SU-DHL-6 (cell line): ENCODE measurements around the gene ZNF345.

Source experiments
- H2AFZ ChIP-seq: fragments of 200-600 bp; sonication (generic); 2 replicates; pipeline ENCODE4 v1.6.1; 2014; ENCODE audit warnings: low read depth, mild to moderate bottlenecking, moderate library complexity, mixed read lengths, antibody characterized with exemption, low read length; ENCODE audit not compliant: severe bottlenecking
- H3F3A ChIP-seq: fragments of 200-600 bp; shearing (Covaris generic); 2 replicates; pipeline ENCODE4 v1.6.0; 2016; ENCODE audit warnings: antibody characterized with exemption, mild to moderate bottlenecking; ENCODE audit not compliant: insufficient read depth
- H3K27ac ChIP-seq: fragments of 200-600 bp; sonication (generic); 2 replicates; pipeline ENCODE4 v1.5.1; 2016; ENCODE audit warnings: low read depth, mild to moderate bottlenecking, low read length, moderate library complexity, mixed read lengths
- H3K27me3 ChIP-seq: fragments of 200-600 bp; sonication (generic), shearing (Covaris generic); 2 replicates; pipeline ENCODE4 v1.6.0; 2014; ENCODE audit warnings: mild to moderate bottlenecking, low read length
- H3K36me3 ChIP-seq: fragments of 200-600 bp; sonication (generic); 2 replicates; pipeline ENCODE4 v1.6.1; 2014; ENCODE audit warnings: mild to moderate bottlenecking, low read length, mixed read lengths
- H3K4me2 ChIP-seq: fragments of 300-600, 200-600 bp; shearing (Covaris generic), sonication (generic); 2 replicates; pipeline ENCODE4 v1.6.0; 2014; ENCODE audit warnings: low read length, low read depth, mild to moderate bottlenecking; ENCODE audit not compliant: poor library complexity, severe bottlenecking
- H3K4me3 ChIP-seq: fragments of 200-600 bp; sonication (generic); 2 replicates; pipeline ENCODE4 v1.5.1; 2014; ENCODE audit warnings: antibody characterized with exemption, low read length, mild to moderate bottlenecking, mixed read lengths; ENCODE audit not compliant: insufficient read depth, poor library complexity, severe bottlenecking
- H3K79me2 ChIP-seq: fragments of 200-600 bp; sonication (generic); 2 replicates; pipeline ENCODE4 v1.6.1; 2014; ENCODE audit warnings: mild to moderate bottlenecking, low read length, moderate library complexity; ENCODE audit not compliant: insufficient read depth
- H3K9ac ChIP-seq: fragments of 200-600 bp; sonication (generic); 2 replicates; pipeline ENCODE4 v1.7.0; 2014; ENCODE audit warnings: mild to moderate bottlenecking, low read length
- H3K9me2 ChIP-seq: fragments of 200-600 bp; sonication (generic); replicated peaks from 2 replicates; pipeline ENCODE4 v1.6.1; 2014; ENCODE audit warnings: low read length; ENCODE audit not compliant: insufficient read depth
- H3K9me3 ChIP-seq: fragments of 200-600 bp; sonication (generic); 2 replicates; pipeline ENCODE4 v1.6.1; 2014; ENCODE audit warnings: low read length, mixed read lengths; ENCODE audit not compliant: insufficient read depth
- H4K20me1 ChIP-seq: fragments of 200-600 bp; sonication (generic); 2 replicates; pipeline ENCODE4 v1.6.1; 2014; ENCODE audit warnings: low read depth, mild to moderate bottlenecking, antibody characterized with exemption, low read length, moderate library complexity, mixed read lengths
- EZH2phosphoT487 ChIP-seq: fragments of 200-600 bp; sonication (generic), shearing (Covaris generic); conservative IDR thresholded peaks from 2 replicates; pipeline ENCODE4 v1.6.1; 2018; ENCODE audit warnings: mild to moderate bottlenecking, antibody characterized with exemption, low read length, moderate library complexity, mixed read lengths
- TF ChIP-seq, protein P1 (sequence below): fragments of 200-600 bp; sonication (generic); IDR thresholded peaks from one replicate; pipeline ENCODE4 v1.5.1; 2017; ENCODE audit warnings: antibody characterized with exemption, mild to moderate bottlenecking, low read length, moderate library complexity; ENCODE audit not compliant: insufficient read depth, poor library complexity, severe bottlenecking

The ZNF345 gene

GRCh38 chr19:36898422-36898821 is 47.7 kb downstream of the ZNF345 start:
- Histone ChIP-seq H3K79me2 (no peaks in the 10 kb centered on the region), H2AFZ (no peak overlapping the region), H3K36me3 (peaks cover 36% of the 10 kb centered on the region), H3K9ac (no peak overlapping the region), H3K9me3 (peaks cover 51% of the 10 kb centered on the region; the same call in 1 of the 2 replicates), H3K4me2 (no peak overlapping the region), H4K20me1 (no peaks in the 10 kb centered on the region), H3K4me3 (no peak overlapping the region), H3K27me3 (no peaks in the 10 kb centered on the region), H3K27ac (no peak overlapping the region), H3F3A (no peaks in the 10 kb centered on the region), H3K9me2 (no peaks in the 10 kb centered on the region)
- TF ChIP-seq, protein P1, sequence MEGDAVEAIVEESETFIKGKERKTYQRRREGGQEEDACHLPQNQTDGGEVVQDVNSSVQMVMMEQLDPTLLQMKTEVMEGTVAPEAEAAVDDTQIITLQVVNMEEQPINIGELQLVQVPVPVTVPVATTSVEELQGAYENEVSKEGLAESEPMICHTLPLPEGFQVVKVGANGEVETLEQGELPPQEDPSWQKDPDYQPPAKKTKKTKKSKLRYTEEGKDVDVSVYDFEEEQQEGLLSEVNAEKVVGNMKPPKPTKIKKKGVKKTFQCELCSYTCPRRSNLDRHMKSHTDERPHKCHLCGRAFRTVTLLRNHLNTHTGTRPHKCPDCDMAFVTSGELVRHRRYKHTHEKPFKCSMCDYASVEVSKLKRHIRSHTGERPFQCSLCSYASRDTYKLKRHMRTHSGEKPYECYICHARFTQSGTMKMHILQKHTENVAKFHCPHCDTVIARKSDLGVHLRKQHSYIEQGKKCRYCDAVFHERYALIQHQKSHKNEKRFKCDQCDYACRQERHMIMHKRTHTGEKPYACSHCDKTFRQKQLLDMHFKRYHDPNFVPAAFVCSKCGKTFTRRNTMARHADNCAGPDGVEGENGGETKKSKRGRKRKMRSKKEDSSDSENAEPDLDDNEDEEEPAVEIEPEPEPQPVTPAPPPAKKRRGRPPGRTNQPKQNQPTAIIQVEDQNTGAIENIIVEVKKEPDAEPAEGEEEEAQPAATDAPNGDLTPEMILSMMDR: no peak
- TF ChIP-seq EZH2phosphoT487: no peak

DNA sequence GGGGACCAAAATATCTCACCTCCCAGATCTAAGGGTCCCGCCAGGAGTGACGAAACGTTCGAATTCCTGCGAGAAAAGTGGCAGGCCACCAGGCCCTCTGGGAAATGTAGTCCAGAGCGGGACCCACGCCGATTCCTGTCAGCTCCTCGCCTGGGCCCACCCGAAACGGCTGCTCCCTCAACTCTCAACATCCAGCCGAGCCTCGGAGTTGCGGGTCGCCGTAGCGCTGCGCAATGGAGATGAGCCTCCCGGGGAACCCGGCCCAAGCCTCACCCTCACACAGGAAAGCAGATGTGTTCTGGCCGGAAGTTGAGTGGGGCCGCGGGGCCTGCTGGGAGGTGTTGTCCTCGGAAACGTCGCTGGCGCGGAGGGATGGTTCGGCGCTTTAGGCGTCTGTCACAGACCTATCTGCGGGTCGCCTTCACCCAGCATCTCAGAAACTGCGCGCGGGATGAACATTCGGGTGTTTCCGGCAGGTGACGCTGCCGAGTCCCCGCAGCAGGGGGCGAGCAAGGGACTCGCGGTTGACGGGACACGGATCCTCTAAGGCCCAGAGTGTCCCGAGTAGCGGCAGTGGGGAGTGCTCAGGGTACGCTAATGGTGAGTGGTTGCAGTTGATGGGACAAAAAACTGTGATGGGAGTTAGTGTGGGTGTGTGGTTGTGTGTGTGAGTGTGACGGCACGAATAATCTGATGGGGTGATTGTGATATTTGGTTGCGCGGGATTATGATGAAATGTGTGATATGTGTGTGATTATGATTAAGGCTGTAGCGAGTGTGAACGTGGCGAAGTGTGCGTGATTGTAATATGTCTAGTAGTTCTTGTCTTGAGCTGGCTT is 65.5 kb downstream of the ZNF345 start, which contains the start of the genes ZNF568 and ZNF829:
TSS of gene ZNF568 (plus strand) at position 341 of the 839 bp plus-strand sequence. CDS start 6,439 bp downstream, outside the sequence.
TSS of gene ZNF829 (minus strand) at position 300 of the 839 bp plus-strand sequence. CDS start 1,124 bp downstream, outside the sequence.
- no peak for TF ChIP-seq EZH2phosphoT487
- TF ChIP-seq, protein P1: peak; percentile 26
- Histone ChIP-seq H3K79me2 (no peaks in the 10 kb centered on the region), H2AFZ (peak within 1 kb of the TSS; percentile 90), H3K9ac (peak within 1 kb of the TSS; percentile 55), H4K20me1 (no peaks in the 10 kb centered on the region), H3K27ac (peak within 1 kb of the TSS; percentile 60; the same call in 1 of the 2 replicates), H3K9me2 (no peaks in the 10 kb centered on the region), H3K9me3 (peaks cover 20% of the 10 kb centered on the region; the same call in 1 of the 2 replicates), H3K36me3 (no peaks in the 10 kb centered on the region), H3K4me2 (peak within 1 kb of the TSS; percentile 49), H3F3A (no peaks in the 10 kb centered on the region), H3K4me3 (peak within 1 kb of the TSS; percentile 54), H3K27me3 (no peaks in the 10 kb centered on the region)

- Histone ChIP-seq H4K20me1 (no peaks in the 10 kb centered on the region), H3F3A (no peaks in the 10 kb centered on the region), H3K9me3 (peaks cover 20% of the 10 kb centered on the region; the same call in 1 of the 2 replicates), H3K4me3 (peak overlapping the region; percentile 54), H3K4me2 (peak overlapping the region; percentile 49), H3K27ac (peak overlapping the region; percentile 21; the same call in 1 of the 2 replicates), H3K36me3 (no peaks in the 10 kb centered on the region), H3K9me2 (no peaks in the 10 kb centered on the region), H3K9ac (peak overlapping the region; percentile 55), H3K79me2 (no peaks in the 10 kb centered on the region), H3K27me3 (no peaks in the 10 kb centered on the region), H2AFZ (peak overlapping the region; percentile 90)
- no peak for TF ChIP-seq EZH2phosphoT487
- TF ChIP-seq, protein P1: no peak
Measured at GRCh38 chr19:36916991-36917390, 66.3 kb downstream of the ZNF345 start.
